GM21515 (cell line): ENCODE results near the gene LRRC71.

Experiments
- ATAC-seq: cut with Tn5 transposase; IDR thresholded peaks from one replicate; pipeline ENCODE4 v1.9.1; 2021; ENCODE audit not compliant: unreplicated experiment

Gene LRRC71

GRCh38 chr1:156892190-156893047 lies 28.0 kb upstream of the LRRC71 start:
- peak; percentile 61 for ATAC-seq

GRCh38 chr1:156893048-156893953 lies 27.1 kb upstream of the LRRC71 start, which contains the start of gene PEAR1:
PEAR1 (plus strand) TSS chr1:156893718; CDS start chr1:156903927, 10,209 bp downstream.
- ATAC-seq = no peak

GRCh38 chr1:156894001-156894400 lies 26.4 kb upstream of the LRRC71 start:
- no peak for ATAC-seq

GRCh38 chr1:156894711-156895454 lies 25.5 kb upstream of the LRRC71 start:
- ATAC-seq = no peak

- ATAC-seq = no peak
These were observed 25.0 kb upstream of the LRRC71 start for GRCh38 chr1:156895455-156895812.

- ATAC-seq = no peak
These were observed 24.5 kb upstream of the LRRC71 start for GRCh38 chr1:156895927-156896326.

- no peak for ATAC-seq
These were observed 23.9 kb upstream of the LRRC71 start for GRCh38 chr1:156896490-156897033.

- no peak for ATAC-seq
These were observed 23.2 kb upstream of the LRRC71 start for GRCh38 chr1:156897078-156897825.

- ATAC-seq = no peak
These were observed 22.3 kb upstream of the LRRC71 start for GRCh38 chr1:156898161-156898566.

- ATAC-seq = no peak
These were observed 21.3 kb upstream of the LRRC71 start for GRCh38 chr1:156898971-156899664.

- no peak for ATAC-seq
These were observed 20.3 kb upstream of the LRRC71 start for GRCh38 chr1:156899956-156900718.

GRCh38 chr1:156900896-156901589 lies 19.4 kb upstream of the LRRC71 start:
- no peak for ATAC-seq

- no peak for ATAC-seq
These were observed 18.9 kb upstream of the LRRC71 start for GRCh38 chr1:156901590-156901900.

GRCh38 chr1:156901966-156902915 lies 18.2 kb upstream of the LRRC71 start:
- ATAC-seq = no peak

- no peak for ATAC-seq
These were observed 16.9 kb upstream of the LRRC71 start for GRCh38 chr1:156903328-156904091.

GRCh38 chr1:156904187-156904959 lies 16.1 kb upstream of the LRRC71 start:
- ATAC-seq = no peak
